Endothelial cell of umbilical vein (primary cell): ENCODE measurements around the gene SLC17A2.

Experiments
- EZH2 ChIP-seq: IDR thresholded peaks from 2 replicates; pipeline ENCODE4 v1.6.1; 2012; ENCODE audit warnings: borderline replicate concordance, low read depth, mild to moderate bottlenecking, moderate library complexity, low read length, inconsistent platforms; ENCODE audit not compliant: severe bottlenecking
- JUN ChIP-seq: IDR thresholded peaks from 2 replicates; pipeline ENCODE4 v1.6.1; 2011; ENCODE audit warnings: borderline replicate concordance, low read depth; ENCODE audit not compliant: insufficient read length, insufficient read depth
- POLR2A ChIP-seq: IDR thresholded peaks from 2 replicates; pipeline ENCODE4 v1.6.1; 2012; ENCODE audit warnings: low read depth, mild to moderate bottlenecking, control low read depth, low read length
- TF ChIP-seq, protein P1 (sequence below), 2 donors: IDR thresholded peaks; 1 replicate in 1 of 2; 2 replicates in 1 of 2; pipeline ENCODE4 v1.5.1; 2011; ENCODE audit warnings: low read length in 2 of 2, mild to moderate bottlenecking in 2 of 2, moderate library complexity in 2 of 2, control low read depth in 1 of 2, inconsistent platforms in 1 of 2, low read depth in 1 of 2; ENCODE audit not compliant: insufficient read depth in 1 of 2; ENCODE audit errors: extremely low read depth in 1 of 2

GRCh38 chr6:25922301-25922700 lies 8.2 kb downstream of the SLC17A2 start:
- TF ChIP-seq POLR2A: no peak
- TF ChIP-seq, protein P1, sequence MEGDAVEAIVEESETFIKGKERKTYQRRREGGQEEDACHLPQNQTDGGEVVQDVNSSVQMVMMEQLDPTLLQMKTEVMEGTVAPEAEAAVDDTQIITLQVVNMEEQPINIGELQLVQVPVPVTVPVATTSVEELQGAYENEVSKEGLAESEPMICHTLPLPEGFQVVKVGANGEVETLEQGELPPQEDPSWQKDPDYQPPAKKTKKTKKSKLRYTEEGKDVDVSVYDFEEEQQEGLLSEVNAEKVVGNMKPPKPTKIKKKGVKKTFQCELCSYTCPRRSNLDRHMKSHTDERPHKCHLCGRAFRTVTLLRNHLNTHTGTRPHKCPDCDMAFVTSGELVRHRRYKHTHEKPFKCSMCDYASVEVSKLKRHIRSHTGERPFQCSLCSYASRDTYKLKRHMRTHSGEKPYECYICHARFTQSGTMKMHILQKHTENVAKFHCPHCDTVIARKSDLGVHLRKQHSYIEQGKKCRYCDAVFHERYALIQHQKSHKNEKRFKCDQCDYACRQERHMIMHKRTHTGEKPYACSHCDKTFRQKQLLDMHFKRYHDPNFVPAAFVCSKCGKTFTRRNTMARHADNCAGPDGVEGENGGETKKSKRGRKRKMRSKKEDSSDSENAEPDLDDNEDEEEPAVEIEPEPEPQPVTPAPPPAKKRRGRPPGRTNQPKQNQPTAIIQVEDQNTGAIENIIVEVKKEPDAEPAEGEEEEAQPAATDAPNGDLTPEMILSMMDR (IDR thresholded peaks at IDR 0.05; ENCODE audit: extremely low read depth in 1 of 2, insufficient read depth in 1 of 2, low read depth in 1 of 2, low read length in 2 of 2): no peak
- TF ChIP-seq JUN: no peak
- TF ChIP-seq EZH2: no peak
